H1 (cell line): Measurements from ENCODE around the gene SKA1.

ENCODE experiments used
- CHD2 ChIP-seq: IDR thresholded peaks from 2 replicates; pipeline ENCODE4 v1.6.1; 2012; ENCODE audit warnings: low read length, improper control_type of control experiment
- CTCF ChIP-seq, 3 experiments: IDR thresholded peaks; 1 replicate in 2 of 3; 2 replicates in 1 of 3; pipeline versions ENCODE4 v1.5.1 to v1.6.1; 2011; ENCODE audit warnings: low read length in 3 of 3, mild to moderate bottlenecking in 3 of 3, inconsistent platforms in 2 of 3, low read depth in 1 of 3, moderate library complexity in 1 of 3; ENCODE audit not compliant: insufficient read depth in 1 of 3; ENCODE audit errors: control extremely low read depth in 1 of 3
- KDM1A ChIP-seq: fragments of 200-600, 300-600 bp; sonication (generic); IDR thresholded peaks from 2 replicates; pipeline ENCODE4 v1.7.1; 2016; ENCODE audit warnings: mild to moderate bottlenecking, low read length, borderline replicate concordance
- MAX ChIP-seq: IDR thresholded peaks from 2 replicates; pipeline ENCODE4 v1.6.1; 2012; ENCODE audit warnings: inconsistent platforms
- POLR2A ChIP-seq, 2 experiments: IDR thresholded peaks; 1 replicate in 1 of 2; 2 replicates in 1 of 2; pipeline ENCODE4 v1.6.1; 2011; ENCODE audit warnings: low read depth in 2 of 2, low read length in 2 of 2, mild to moderate bottlenecking in 2 of 2; ENCODE audit errors: control extremely low read depth in 1 of 2
- TAF1 ChIP-seq: IDR thresholded peaks from 2 replicates; pipeline ENCODE4 v1.6.1; 2011; ENCODE audit warnings: mild to moderate bottlenecking, low read depth, low read length
- TAF7 ChIP-seq: optimal IDR thresholded peaks from 2 replicates; pipeline ENCODE3; 2011; ENCODE audit warnings: low read depth, mild to moderate bottlenecking, inconsistent platforms, low read length, moderate library complexity, borderline replicate concordance
- TCF12 ChIP-seq: IDR thresholded peaks from 2 replicates; pipeline ENCODE4 v1.6.1; 2011; ENCODE audit warnings: low read depth, mild to moderate bottlenecking, low read length
- TEAD4 ChIP-seq: IDR thresholded peaks from 2 replicates; pipeline ENCODE4 v1.6.1; 2012; ENCODE audit warnings: low read depth, low read length, inconsistent platforms, mixed read lengths

- TF ChIP-seq CTCF (IDR thresholded peaks at IDR 0.05; ENCODE audit: control extremely low read depth in 1 of 3, insufficient read depth in 1 of 3, low read depth in 1 of 3, low read length in 3 of 3) (no peak), CHD2 (no peak), TAF1 (no peak), POLR2A (IDR thresholded peaks at IDR 0.05; ENCODE audit: control extremely low read depth in 1 of 2, low read depth in 2 of 2, low read length in 2 of 2) (no peak), MAX (no peak), KDM1A (no peak), TAF7 (no peak), TEAD4 (no peak), TCF12 (no peak)
Measured at GRCh38 chr18:50410894-50411293, 36.0 kb downstream of the SKA1 start.
